ENCODE data around the gene BMAL1.
"Not testable (repeated sequence)": the region's sequence is repeated elsewhere in the genome, so short reads cannot be mapped to it uniquely, and the experiment has no call there.

Gene BMAL1

DNA sequence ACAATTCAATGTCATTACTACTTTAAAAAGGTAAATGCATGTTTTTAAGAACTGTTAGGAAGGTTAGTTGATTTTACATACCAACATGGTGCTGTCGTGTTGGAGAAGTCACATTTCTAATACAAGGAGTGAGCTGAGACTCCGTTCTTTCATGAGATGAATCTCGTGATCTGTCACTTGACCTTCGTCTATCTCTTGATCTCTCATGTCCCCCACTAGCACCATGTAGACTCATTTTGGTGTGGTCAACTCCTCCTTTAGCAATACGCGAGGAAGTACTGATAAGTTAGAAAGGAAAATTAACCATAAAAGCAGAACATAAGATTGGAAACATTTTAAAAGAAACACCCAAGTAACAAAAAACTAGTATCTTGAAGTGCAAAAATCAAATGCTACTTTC, 144.0 kb downstream of the BMAL1 start:
- no peak for DNase-seq (ENCODE audit: low spot score)
- TF ChIP-seq, protein P1, sequence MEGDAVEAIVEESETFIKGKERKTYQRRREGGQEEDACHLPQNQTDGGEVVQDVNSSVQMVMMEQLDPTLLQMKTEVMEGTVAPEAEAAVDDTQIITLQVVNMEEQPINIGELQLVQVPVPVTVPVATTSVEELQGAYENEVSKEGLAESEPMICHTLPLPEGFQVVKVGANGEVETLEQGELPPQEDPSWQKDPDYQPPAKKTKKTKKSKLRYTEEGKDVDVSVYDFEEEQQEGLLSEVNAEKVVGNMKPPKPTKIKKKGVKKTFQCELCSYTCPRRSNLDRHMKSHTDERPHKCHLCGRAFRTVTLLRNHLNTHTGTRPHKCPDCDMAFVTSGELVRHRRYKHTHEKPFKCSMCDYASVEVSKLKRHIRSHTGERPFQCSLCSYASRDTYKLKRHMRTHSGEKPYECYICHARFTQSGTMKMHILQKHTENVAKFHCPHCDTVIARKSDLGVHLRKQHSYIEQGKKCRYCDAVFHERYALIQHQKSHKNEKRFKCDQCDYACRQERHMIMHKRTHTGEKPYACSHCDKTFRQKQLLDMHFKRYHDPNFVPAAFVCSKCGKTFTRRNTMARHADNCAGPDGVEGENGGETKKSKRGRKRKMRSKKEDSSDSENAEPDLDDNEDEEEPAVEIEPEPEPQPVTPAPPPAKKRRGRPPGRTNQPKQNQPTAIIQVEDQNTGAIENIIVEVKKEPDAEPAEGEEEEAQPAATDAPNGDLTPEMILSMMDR (IDR thresholded peaks at IDR 0.05; ENCODE audit: extremely low read depth, missing control alignments) = no peak

DNA sequence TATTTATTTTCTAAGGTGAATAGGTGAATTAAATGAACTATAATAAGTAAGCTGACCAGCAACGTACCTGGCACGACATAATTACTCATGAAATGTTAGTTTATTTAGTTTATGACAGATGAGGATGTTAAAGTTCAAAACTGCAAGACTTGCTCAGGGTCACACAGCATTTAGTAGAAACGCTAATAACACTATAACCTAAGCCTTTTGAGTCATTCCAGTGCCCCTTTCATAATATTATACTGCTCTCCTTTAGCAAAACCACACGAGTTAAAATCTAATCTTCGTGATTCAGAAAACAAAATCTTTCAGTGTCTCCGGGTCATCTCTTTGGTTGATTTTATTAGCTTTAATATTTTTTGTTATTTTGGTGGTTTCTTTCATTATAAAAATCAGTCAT, 145.8 kb downstream of the BMAL1 start:
- TF ChIP-seq, protein P1 (IDR thresholded peaks at IDR 0.05; ENCODE audit: extremely low read depth, missing control alignments) = no peak
- no peak for DNase-seq (ENCODE audit: low spot score)

DNA sequence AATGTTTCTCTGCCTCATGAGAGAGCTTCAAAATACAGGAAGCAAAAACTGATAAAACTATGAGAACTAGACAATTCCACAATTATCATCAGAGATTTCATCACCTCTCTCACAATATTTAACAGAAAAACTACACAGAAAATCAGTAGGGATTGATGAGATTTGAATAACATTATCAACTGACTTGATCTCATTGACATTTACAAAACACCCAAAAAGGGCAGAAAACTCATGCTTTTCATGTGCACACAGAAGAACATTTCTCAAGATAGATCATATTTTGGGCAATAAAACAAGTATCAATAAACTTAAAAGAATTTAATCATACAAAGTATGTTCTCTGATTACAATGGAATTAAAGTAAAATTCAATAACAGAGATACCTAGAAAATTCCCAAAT, 149.8 kb downstream of the BMAL1 start:
- no peak for DNase-seq (ENCODE audit: low spot score)
- TF ChIP-seq, protein P1 (IDR thresholded peaks at IDR 0.05; ENCODE audit: extremely low read depth, missing control alignments) = no peak

DNA sequence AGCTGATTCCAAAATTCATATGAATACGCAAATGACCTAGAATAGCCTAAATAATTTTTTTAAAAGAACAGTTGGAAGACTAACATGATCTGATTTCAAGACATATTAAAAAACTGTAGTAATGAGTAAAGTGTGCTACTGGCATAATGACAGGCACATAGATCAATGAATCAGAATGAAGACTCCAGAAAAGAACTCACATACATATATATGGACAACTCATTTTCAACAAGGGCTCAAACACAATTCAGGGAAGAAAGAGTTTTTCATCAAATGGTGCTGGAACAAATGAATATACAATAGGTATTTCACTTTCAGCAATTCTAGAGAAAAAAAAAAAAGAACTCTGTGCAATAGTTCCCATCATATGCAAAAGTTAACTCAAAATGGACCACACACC, 151.7 kb downstream of the BMAL1 start:
- no peak for DNase-seq (ENCODE audit: low spot score)

DNA sequence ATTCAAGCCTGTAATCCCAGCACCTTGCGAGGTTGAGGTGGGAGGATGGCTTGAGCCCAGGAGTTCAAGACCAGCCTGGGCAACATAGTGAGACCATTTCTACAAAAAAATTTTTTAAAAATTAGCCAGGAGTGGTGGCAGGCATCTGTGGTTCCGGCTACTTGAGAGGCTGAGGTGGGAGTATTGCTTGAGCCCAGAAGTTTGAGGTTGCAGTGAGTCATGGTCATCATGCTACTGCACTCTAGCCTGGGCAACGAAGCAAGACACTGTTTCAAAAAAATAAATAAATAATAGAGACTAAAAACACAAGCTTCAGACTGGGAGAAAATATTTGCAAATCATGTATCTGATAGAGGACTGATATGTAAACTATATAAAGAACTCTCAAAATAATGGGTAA, 152.2 kb downstream of the BMAL1 start:
- no peak for DNase-seq (ENCODE audit: low spot score)
- TF ChIP-seq, protein P1 (IDR thresholded peaks at IDR 0.05; ENCODE audit: extremely low read depth, missing control alignments) = no peak

More for the DNA sequence above, 151.7 kb downstream of the BMAL1 start:
- TF ChIP-seq, protein P1 (IDR thresholded peaks at IDR 0.05; ENCODE audit: extremely low read depth, missing control alignments) = no peak

DNA sequence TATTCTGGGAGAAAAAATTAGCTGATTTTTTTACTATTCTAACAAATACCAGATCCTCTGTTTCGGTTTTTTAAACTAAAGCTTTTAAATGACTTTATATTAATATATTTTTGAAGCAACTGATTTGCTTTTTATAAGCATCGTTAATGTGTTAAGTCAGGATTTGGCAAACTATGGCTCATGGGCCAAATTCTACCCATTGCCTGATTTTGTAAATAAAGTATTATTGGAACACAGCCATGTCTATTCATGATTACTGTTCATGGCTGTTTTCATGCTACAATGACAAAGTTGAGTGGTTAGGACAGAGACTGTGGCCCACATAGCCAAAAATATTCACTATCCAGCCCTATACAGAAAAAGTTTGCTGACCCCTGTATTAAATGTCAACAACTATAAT, 155.8 kb downstream of the BMAL1 start:
- TF ChIP-seq, protein P1 (IDR thresholded peaks at IDR 0.05; ENCODE audit: extremely low read depth, missing control alignments) = no peak
- DNase-seq (ENCODE audit: low spot score) = no peak

DNA sequence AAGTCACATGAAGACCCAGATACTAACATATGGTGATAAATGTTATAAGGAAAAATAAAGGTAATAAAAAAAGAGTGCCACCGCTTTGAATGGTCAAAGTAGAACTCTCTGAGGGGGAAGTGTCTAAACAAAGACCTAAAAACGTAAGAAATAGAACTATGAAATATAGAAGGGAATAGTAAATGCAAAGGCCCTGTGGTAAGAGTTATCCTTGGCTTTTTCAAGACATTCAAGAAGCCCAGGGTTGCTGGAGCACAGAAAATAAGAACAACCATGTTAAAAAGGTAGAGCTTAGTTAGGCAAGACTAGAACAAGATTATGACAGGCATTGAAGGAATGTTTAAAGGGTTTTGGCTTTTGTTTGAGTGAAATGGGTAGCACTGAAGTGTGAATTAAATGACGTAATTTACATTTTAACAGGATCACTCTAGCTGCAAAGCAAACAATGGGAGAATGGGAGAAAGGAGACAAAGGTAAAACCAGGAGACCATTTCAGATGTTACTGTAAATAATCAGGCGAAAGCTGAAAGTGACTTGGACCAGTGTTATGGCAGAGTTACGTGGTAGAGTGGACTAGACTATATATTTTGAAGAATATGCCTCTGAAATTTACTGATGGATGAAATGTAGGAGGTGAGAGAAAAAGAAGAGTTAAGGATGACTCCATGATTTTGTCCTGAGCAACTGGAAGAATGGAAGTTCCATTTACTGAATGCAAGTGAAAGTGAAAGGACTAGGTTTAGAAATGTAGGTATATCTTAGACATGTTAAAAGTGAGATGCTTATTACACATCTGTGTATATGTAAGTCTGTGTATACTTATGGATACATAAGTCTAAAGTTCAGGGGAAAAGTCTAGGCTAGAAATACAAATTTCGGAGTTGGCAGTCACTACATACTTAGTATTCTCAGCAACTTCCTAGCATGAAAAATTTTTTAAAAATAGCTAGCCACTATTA, 156.9 kb downstream of the BMAL1 start:
- TF ChIP-seq, protein P1 (IDR thresholded peaks at IDR 0.05; ENCODE audit: extremely low read depth, missing control alignments) = no peak
- no peak for DNase-seq (ENCODE audit: low spot score)

DNA sequence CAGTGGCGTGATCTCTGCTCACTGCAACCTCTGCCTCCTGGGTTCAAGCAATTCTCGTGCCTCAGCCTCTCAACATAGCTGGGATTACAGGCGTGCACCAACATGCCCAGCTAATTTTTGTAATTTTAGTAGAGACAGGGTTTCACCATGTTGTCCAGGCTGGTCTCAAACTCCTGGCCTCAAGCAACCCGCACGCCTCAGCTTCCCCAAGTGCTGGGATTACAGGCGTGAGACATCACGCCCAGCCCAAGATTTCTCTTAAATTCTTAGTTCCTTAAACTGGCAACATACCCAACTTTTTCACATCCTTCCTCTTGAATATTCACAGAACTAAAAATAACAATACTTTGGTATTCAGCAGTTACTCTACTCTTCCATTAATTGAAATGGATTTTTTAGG, 159.2 kb downstream of the BMAL1 start:
- not testable (repeated sequence) for DNase-seq (ENCODE audit: low spot score)
